Measurements from ENCODE around the gene BTNL3.

- TF ChIP-seq, protein P1, sequence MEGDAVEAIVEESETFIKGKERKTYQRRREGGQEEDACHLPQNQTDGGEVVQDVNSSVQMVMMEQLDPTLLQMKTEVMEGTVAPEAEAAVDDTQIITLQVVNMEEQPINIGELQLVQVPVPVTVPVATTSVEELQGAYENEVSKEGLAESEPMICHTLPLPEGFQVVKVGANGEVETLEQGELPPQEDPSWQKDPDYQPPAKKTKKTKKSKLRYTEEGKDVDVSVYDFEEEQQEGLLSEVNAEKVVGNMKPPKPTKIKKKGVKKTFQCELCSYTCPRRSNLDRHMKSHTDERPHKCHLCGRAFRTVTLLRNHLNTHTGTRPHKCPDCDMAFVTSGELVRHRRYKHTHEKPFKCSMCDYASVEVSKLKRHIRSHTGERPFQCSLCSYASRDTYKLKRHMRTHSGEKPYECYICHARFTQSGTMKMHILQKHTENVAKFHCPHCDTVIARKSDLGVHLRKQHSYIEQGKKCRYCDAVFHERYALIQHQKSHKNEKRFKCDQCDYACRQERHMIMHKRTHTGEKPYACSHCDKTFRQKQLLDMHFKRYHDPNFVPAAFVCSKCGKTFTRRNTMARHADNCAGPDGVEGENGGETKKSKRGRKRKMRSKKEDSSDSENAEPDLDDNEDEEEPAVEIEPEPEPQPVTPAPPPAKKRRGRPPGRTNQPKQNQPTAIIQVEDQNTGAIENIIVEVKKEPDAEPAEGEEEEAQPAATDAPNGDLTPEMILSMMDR (IDR thresholded peaks at IDR 0.05 in 8 of 11, conservative IDR thresholded peaks at IDR 0.05 in 3 of 11), result no peak
- no peak for TF ChIP-seq POLR2A (IDR thresholded peaks at IDR 0.05)
These were observed 51.4 kb downstream of the BTNL3 start, which contains the start of gene BTNL9 for GRCh38 chr5:181039931-181040630.
